HUDEP-2 (cell line): ENCODE data around the gene CEP70.

ENCODE experiments used
- DNase-seq, 76 experiments: peaks; one replicate each; lab custom pipeline; 2025; ENCODE audit not compliant: unreplicated experiment in 76 of 76; lab: John Stamatoyannopoulos, UW

CEP70 gene

DNA sequence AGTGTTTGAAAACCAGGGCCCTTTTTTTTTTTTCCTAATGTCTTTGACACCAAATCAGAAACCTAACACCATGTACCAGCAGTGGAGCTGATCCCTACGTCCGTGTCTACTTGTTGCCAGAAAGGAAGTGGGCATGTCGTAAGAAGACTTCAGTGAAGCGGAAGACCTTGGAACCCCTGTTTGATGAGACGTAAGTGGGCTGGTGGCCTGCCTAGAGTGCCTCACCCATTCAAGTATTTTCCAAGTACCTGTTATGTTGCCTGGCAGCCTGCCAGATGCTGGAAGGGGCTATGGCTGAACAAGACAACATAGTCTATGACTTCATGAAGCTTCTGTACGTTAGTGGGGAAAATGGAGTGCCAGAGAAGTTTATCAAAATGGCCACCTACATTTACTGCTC, 119.9 kb downstream of the CEP70 start:
- DNase-seq: no peak

DNA sequence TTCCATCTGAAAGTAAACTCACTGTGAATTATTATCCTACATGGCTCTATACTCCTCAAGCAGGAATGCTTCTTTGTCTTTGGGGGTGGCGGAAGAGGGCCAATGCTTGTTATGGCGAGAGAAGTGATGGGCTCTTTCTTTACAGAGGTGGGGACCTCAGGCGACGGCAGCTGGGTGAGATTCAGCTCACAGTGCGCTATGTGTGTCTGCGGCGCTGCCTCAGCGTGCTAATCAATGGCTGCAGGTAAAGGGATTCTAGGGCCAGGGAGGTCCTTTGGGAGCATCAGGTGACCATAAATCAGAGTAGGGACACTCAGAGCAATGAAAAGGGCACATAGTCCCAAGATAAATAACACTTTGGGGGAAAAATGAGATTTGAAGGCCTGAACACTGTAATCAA, 120.7 kb downstream of the CEP70 start:
- no peak for DNase-seq

DNA sequence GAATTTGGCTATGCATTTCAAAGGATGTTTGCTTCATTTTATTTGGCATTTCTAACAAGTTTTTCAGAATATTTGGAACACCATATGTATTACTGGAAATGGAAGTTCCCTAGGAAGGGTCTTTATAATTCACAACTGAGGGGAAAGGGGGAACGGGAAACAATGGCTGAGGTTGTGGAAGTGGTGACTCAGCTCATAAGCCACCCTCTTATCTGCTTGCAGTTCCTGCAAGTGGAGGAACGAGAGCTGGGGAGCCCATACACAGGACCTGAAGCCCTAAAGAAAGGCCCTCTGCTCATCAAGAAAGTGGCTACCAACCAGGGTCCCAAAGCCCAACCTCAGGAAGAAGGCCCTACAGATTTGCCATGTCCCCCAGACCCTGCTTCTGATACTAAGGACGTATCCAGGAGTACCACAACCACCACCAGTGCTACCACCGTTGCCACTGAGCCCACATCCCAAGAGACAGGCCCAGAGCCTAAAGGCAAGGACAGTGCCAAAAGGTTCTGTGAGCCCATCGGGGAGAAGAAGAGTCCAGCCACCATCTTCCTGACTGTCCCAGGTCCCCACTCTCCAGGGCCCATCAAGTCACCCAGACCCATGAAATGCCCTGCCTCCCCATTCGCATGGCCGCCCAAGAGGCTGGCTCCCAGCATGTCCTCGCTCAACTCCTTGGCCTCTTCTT, 121.8 kb downstream of the CEP70 start:
- no peak for DNase-seq

DNA sequence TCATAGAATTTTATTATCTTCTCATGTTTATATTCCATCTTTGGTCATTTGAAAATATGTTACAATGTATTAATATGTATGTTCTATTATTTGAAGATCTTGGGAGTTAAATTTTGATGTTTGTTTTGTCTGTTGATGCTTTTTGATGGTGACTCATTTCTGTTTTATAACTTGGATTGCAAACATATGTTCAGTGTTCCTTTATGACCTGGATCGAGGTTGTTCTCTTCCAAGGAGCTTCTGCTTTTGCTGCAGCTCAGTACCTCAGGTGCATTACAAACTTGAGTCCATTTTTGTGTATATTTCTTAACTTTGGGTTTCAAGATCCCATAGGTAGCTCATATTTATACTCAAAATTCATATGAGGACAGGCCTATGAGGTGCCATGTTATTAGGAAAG, 122.6 kb downstream of the CEP70 start:
- no peak for DNase-seq

DNA sequence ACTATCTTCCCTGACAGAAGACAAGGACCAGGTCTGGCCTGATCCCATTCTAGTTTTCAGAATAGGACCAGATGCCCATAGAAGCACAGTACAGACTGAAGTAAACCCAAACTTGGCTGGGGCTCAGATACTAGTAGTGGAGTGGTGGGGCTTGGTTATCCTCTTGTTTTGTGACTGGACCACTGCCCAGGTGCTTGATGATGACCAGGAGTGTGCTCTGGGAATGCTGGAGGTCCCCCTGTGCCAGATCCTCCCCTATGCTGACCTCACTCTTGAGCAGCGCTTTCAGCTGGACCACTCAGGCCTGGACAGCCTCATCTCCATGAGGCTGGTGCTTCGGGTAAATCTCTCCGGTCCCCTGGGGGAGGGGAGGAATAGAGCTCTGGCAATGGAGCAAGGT, 123.4 kb downstream of the CEP70 start:
- no peak for DNase-seq

DNA sequence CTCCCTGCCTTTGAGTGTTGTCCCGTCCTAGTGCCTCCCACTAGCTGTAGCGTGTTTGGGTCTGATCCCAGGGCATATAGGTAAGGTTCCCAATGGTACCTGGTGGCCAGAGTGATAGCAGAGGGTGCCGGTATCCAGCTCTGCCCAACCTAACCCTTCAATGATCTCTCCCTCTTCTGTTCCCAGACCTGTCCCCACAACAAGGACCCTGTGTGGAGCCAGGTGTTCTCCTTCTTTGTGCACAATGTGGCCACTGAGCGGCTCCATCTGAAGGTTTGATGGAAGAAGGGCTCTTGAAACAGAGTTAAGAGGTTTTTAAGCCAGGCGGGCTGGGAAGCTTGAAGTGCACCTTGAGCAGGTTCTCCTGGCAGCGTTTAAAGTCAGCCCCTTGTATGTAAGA, 124.2 kb downstream of the CEP70 start:
- DNase-seq: no peak

DNA sequence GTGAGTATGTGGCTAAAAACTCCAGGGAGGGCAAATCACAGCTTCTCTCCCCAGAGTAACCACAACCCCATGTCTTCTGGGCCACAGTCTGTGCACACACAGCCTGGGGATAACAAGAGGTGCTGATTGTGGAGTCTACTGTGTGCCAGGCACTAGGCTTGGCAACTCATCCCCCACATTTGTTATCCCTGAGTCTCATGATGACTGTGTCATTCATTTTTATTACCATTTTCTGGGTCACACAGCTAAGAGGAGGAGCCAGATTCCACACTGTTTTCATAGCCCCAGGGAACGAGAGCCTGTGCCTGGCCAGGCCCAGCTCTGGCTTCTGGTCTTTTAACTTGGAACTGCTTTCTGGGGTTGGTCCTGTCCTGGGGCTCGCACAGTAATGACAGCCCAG, 125.2 kb downstream of the CEP70 start:
- DNase-seq: no peak

DNA sequence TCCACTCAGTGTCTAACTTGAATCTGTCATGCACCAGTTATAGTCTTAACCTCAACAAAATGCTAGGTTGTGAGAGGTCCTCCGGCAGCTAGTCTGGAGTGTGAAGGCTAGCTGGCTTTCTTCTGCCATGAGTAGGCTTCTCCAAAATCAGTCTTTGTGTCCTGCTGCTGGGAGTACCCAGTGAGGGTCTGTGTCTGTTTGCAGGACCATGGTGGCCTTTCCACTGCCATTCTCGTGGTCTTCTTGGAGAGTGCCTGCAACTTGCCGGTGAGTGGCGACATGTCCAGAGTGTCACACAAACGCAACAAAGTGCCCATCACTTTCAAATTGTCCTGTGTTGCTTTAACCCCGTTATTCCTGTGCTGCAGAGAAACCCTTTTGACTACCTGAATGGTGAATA, 125.6 kb downstream of the CEP70 start:
- DNase-seq: no peak

DNA sequence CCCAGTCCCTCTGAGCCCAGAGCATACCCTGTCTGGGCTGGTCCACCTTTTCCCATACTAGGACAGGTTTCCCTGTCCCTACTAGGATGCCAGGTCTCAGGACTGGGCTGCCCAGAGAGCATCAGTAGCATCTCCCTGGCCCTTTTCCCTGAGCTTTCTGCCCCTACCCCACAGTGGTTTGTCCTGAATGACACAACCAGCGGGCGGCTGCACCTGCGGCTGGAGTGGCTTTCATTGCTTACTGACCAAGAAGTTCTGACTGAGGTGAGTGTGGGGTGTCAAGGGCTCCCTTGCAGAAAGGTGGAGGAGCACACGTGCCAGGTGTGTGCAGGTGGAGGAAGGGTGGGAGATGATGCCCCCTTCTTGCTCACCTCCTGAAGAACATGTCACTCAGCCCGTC, 126.1 kb downstream of the CEP70 start:
- DNase-seq: no peak

DNA sequence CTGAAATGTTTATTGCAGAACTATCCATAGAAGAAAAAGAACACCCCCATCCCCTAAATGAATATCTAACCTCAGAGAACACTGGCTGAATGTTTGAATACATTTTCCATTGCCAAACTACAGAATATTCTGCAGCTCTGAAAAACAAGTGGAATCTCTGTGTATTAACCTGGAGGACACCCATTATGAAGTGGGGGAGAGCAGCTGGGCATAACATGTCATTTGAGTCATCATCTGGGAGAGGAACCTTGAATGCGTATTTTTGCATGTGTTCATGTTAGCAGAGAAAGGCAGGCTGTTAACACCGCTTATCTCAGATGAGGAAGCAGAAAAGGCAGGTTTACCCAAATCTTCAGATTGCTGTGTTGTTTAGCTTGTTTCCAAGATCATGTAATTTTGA, 128.1 kb downstream of the CEP70 start:
- DNase-seq: no peak

DNA sequence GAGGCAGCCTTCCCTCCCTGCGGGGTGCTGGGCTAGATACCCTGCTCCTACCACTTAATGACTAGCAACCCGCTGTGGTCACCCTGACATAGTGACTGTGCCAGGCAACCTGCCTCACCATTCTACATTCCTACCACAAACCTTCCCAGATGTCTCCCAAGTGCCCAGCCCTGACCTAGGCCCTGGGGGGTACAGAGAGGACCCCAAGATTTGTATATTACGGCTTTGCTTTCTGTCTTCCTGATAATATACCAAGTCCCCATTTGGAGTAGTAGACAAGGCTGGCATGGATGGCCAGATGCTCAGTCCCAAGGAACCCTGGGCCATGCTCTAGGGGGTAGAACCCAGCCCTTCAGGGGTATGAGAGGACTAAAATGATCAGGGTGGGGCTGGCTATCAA, 128.6 kb downstream of the CEP70 start:
- DNase-seq: no peak

DNA sequence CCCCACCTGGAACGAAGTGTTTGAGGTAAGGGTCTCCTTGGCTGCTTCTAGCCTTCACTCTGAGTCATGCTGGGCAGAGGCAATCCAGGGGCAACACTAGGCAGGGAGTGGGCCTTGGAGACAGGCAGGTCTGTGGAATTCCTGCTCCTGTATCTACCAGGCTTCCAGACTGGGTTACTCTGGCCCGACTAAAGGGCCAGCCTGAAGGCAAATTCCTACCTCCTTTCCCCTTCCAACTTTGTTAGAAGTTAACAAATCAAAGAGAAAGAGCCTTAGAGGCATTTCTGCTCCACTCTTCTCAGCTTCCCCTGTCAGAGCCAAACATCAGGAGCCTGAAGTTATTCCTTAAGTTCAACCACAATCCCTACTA, 129.6 kb downstream of the CEP70 start:
- no peak for DNase-seq

DNA sequence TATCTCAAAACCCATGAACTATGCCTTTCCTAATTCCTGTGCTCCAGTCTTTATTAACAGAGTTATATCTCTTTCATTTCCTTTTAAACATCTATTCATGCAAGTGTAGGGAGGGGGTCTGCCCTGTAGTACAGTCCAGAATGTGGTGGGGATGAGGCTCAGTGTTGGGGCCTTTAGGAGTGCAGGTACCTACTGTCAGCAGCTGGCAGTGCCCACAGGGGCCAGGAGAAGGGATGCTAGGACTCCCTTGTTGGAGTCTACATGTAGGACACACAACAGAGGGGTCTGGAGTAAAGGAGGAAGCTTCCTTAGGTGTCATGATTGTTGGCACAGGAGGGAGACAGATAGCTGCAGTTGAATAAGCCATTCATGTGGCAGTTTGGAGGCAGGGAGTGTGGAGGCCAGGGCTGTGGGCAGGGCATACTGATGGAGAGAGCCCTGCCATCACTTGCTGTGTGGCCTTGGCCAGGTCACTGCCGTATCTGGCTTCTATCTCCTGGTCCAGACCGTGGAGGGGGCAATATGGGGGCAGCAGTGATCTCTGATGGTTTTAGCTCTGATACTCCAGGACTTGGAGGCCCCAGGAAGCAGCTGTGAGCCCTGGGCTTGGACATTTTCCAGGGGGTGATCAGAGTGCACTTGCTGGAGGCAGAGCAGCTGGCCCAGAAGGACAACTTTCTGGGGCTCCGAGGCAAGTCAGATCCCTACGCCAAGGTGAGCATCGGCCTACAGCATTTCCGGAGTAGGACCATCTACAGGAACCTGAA, 130.2 kb downstream of the CEP70 start:
- no peak for DNase-seq

DNA sequence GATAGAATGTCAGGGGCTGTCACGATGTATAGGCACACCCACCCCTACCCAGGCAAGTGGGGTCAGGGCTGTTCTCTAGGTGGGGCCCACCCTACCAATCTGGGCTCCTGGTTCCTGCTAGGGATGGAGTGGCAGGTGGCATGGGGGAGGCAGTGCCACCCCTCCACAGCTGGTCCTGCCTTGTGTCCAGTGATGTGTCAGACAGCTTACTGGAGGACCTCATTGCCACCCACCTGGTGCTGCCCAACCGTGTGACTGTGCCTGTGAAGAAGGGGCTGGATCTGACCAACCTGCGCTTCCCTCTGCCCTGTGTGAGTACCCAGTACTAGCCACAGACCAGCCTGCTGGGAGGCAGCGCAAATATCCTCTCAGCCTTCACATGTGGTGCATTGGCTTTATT, 132.2 kb downstream of the CEP70 start:
- no peak for DNase-seq

DNA sequence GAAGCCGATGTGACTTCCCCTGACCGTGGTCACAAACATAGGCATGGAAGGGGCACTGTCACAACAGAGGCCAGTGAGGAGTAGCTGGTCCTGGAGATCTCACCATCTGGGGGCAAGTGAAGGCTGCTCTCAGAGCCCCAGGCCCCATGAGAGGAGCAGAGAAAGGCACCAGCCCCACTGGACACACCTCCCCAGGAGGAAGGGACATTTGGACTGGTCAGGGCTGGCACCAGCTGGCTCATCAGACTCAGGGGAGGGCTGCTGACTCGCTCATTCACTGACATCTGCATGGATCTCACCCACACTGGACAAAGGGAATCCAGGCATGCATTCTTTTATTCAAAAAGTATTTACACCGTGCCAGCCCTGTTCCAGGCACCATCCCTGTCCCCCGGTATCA, 132.8 kb downstream of the CEP70 start:
- DNase-seq: no peak

DNA sequence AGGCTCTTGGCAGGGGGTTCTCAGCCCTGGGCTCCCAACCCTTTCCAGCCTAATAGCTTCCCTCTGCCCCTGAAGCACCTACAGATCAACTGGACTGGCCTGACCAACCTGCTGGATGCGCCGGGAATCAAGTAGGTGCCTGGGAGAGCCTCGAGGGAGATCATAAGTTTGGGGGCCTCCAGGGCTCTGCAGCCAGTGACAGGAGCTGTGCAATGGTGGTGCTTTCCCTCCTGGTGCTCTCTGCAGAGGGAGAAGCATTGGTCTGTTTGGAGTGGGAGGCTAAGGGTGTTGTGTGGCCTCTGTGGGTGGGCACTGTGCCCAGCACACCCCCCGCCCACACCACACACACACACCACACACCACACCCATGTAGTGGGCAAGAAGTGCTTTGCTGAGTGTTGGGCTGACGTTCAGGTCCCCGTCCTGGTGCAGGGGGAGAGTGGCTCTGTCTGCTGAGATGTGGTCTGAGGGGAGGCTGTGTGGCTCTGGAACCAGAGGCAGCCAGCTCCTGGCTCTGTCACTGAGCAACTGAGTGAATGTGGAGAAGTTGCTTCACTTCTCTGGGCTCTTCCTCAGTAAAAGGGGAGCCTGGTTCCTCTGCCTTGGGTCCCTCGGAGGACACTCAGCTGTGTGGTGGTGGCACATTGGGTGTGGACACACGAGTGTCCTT, 133.4 kb downstream of the CEP70 start:
- no peak for DNase-seq

DNA sequence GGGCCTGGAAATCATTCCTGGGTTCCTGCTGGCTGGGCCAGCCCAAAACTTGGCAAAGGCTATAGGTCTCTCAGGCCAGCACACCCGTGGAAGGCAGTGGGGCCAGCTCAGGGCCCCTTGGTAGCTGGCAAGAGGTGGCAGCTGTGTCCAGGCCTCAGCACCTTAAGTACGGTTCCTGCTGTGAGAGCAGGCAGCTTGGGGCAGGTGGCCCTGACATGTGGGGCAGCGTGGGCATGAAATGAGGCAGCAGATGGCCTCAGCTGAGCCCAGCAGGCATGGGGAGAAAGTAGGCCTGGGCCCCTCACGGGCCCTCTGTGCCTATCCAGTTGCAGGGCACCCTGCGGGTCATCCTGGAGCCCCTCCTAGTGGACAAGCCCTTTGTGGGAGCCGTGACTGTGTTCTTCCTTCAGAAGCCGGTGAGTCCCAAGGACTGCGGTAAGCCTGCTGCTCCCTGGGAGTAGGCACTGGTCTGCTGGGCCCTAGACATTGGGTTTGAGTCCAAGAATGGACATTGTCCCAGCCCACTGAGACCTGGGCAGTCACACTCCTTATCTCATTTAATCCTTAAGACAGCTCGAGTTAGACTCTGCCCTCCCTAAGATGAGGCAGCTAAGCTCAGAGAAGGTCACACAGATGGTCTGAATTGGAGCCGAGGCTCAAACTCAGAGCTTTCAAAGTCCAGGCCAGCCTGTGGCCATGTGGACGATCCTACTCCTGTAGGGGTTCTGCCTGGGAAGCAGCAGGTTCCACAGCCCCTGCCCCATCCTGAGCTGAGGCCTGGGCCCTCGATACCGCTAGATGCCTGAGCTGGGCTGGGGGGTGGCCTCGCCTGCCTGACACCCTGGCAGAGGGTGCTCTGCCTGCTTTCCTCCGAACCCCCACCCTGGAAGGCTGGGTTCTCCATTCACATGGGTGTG, 134.2 kb downstream of the CEP70 start:
- no peak for DNase-seq

DNA sequence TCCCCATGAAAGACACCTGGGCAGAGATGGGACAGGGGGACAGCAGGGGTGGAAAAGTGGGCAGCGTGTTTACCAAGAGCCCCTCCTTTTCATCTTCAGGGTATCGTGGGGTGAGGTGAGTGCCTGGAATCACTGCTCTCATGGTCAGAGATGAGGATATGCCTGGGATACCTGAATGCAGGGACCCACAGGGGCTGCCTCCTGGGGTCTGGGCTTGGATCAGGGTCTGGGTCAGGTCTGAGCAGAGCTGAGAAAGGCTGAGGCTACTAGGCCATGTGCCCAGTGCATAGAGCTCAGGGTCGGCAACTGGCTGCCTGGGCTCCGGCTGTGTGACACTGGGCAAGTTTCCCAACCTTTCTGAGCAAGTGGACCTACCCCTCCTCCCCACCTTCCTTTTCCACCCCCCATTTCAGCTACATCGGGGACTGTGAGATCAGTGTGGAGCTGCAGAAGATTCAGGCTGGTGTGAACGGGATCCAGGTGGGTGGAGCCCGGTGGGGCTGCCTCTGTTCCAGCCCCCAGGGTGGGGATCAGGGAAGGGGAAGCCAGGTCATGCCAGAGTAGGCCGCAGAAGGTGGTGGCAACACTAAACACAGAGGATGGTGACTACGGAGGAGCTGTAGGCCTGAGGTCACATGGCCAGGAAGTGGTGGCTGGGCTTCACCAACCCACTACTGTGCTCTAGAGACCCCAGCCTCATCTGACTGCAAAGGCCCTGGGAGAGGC, 135.1 kb downstream of the CEP70 start:
- DNase-seq: no peak

DNA sequence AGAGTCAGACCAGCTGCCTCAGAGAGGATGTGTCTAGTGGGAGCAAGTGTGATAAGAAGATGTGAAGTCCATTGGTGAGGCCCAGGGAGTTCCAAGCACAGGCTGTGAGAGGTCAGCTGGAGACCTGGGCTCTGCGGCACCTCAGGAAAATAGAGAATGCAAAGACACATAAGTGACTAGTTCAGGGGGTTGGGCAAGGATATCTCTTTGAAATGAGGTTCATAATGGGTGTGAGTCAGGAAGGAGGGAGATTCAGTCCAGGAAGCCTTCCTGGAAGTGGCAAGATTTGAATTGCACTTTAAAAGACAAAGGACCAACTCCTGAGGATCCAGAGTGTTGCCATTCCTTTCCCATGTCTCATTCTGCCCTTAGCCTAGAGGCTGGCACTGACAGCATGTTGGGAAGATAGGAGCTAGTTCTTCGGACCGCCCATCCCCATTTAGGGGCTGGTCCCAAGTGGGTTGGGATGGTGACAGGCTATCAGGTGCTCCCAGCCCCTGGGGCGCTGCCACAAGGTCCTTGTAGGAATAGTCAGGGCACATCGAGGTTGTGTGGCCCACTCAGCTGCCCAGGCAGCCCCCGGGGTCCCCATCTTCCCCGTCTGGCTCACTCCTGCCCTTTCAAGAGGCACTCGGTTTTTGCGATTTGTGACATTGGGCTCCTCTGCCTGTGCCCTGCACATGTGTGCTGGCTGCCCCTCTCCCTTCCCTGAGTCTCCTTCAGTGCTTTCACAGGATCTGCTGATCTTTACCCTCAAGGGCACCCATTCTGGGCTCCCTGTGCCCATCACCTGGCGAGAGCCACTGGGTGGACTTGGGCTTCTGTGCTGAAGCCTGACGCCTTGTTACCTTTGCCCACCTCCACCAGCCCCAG, 136.0 kb downstream of the CEP70 start:
- no peak for DNase-seq
